ENCODE results near the gene PTPRM. TPM values are rescaled to one million over a fixed set of nuclear protein-coding genes. Genes with fewer than 3 reads are reported as not detected.

Gene PTPRM
- total and polyA plus RNA-seq, 2 experiments from 2014 or later = 1.6 to 5.3 TPM

DNA sequence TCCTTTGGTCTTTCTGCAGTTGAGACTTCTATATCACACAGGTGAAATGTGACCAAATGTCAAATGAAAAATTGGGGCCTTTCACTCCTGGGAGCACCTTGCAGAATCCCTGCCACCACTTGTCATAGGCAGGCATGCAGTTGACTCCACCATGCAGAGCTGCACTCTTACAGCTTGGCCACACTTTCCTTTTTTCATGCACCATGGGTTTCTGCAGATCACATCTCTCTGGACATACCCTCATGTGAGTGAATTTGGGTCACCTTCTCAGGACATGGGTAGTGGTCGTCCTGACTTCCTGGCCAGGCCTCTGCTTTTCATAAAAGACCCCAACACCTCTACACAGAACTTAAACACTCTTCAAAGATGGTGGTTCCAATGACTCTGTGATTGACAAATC lies 887.0 kb downstream of the PTPRM start:
- Histone ChIP-seq H3K9me2 (ENCODE audit: insufficient read depth) (peaks cover 6% of the 10 kb centered on the region; the same call in 1 of the 2 replicates), H2AFZ (no peak overlapping the region), H3K79me2 (replicated peaks; ENCODE audit: insufficient read depth) (no peaks in the 10 kb centered on the region), H4K20me1 (replicated peaks; ENCODE audit: insufficient read depth) (no peaks in the 10 kb centered on the region), H3K27ac (ENCODE audit: low read depth) (no peak overlapping the region), H3K36me3 (ENCODE audit: insufficient read depth) (no peaks in the 10 kb centered on the region), H3F3A (replicated peaks; ENCODE audit: low read depth) (no peaks in the 10 kb centered on the region), H3K4me3 (no peak overlapping the region), H3K4me1 (ENCODE audit: insufficient read depth) (no peaks in the 10 kb centered on the region), H3K4me2 (no peak overlapping the region), H3K27me3 (ENCODE audit: insufficient read depth) (no peaks in the 10 kb centered on the region)
- TF ChIP-seq ZNF114 (CRISPR knock-in tag; IDR thresholded peaks at IDR 0.05) (no peak), JUNB (IDR thresholded peaks at IDR 0.05; ENCODE audit: unreplicated experiment) (no peak), EZH2phosphoT487 (IDR thresholded peaks at IDR 0.05; ENCODE audit: unreplicated experiment) (no peak), CREB1 (CRISPR knock-in tag; IDR thresholded peaks at IDR 0.05; ENCODE audit: low read depth) (no peak), POLR2AphosphoS5 (IDR thresholded peaks at IDR 0.05; ENCODE audit: low read depth) (no peak), NANOG (IDR thresholded peaks at IDR 0.05; ENCODE audit: borderline replicate concordance) (no peak), ZNF331 (CRISPR knock-in tag; IDR thresholded peaks at IDR 0.05; ENCODE audit: low read depth) (no peak)
- TF ChIP-seq, protein P1, sequence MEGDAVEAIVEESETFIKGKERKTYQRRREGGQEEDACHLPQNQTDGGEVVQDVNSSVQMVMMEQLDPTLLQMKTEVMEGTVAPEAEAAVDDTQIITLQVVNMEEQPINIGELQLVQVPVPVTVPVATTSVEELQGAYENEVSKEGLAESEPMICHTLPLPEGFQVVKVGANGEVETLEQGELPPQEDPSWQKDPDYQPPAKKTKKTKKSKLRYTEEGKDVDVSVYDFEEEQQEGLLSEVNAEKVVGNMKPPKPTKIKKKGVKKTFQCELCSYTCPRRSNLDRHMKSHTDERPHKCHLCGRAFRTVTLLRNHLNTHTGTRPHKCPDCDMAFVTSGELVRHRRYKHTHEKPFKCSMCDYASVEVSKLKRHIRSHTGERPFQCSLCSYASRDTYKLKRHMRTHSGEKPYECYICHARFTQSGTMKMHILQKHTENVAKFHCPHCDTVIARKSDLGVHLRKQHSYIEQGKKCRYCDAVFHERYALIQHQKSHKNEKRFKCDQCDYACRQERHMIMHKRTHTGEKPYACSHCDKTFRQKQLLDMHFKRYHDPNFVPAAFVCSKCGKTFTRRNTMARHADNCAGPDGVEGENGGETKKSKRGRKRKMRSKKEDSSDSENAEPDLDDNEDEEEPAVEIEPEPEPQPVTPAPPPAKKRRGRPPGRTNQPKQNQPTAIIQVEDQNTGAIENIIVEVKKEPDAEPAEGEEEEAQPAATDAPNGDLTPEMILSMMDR (conservative IDR thresholded peaks at IDR 0.05; ENCODE audit: low read depth in 2 of 2) = no peak
- TF ChIP-seq, protein P2, sequence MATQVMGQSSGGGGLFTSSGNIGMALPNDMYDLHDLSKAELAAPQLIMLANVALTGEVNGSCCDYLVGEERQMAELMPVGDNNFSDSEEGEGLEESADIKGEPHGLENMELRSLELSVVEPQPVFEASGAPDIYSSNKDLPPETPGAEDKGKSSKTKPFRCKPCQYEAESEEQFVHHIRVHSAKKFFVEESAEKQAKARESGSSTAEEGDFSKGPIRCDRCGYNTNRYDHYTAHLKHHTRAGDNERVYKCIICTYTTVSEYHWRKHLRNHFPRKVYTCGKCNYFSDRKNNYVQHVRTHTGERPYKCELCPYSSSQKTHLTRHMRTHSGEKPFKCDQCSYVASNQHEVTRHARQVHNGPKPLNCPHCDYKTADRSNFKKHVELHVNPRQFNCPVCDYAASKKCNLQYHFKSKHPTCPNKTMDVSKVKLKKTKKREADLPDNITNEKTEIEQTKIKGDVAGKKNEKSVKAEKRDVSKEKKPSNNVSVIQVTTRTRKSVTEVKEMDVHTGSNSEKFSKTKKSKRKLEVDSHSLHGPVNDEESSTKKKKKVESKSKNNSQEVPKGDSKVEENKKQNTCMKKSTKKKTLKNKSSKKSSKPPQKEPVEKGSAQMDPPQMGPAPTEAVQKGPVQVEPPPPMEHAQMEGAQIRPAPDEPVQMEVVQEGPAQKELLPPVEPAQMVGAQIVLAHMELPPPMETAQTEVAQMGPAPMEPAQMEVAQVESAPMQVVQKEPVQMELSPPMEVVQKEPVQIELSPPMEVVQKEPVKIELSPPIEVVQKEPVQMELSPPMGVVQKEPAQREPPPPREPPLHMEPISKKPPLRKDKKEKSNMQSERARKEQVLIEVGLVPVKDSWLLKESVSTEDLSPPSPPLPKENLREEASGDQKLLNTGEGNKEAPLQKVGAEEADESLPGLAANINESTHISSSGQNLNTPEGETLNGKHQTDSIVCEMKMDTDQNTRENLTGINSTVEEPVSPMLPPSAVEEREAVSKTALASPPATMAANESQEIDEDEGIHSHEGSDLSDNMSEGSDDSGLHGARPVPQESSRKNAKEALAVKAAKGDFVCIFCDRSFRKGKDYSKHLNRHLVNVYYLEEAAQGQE (IDR thresholded peaks at IDR 0.05; ENCODE audit: unreplicated experiment) = no peak
- TF ChIP-seq, protein P3, sequence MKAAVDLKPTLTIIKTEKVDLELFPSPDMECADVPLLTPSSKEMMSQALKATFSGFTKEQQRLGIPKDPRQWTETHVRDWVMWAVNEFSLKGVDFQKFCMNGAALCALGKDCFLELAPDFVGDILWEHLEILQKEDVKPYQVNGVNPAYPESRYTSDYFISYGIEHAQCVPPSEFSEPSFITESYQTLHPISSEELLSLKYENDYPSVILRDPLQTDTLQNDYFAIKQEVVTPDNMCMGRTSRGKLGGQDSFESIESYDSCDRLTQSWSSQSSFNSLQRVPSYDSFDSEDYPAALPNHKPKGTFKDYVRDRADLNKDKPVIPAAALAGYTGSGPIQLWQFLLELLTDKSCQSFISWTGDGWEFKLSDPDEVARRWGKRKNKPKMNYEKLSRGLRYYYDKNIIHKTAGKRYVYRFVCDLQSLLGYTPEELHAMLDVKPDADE (IDR thresholded peaks at IDR 0.05) = no peak
- DNase-seq (ENCODE audit: low spot score) (no peak), ATAC-seq (no peak)
- Mint-ChIP-seq H3K36me3 (ENCODE audit: low read depth) (no peaks in the 10 kb centered on the region; the same call in 2 of the 3 replicates), H3K9me3 (peaks cover 3% of the 10 kb centered on the region; the same call in 1 of the 3 replicates), H3K4me1 (no peaks in the 10 kb centered on the region), H3K27me3 (ENCODE audit: insufficient read depth, low read depth, poor library complexity) (peaks cover 2% of the 10 kb centered on the region), H3K27ac (no peak overlapping the region), H3K4me3 (no peak overlapping the region)
